D721Med (cell line): ENCODE measurements around the gene SMOC2.

Experiments
- DNase-seq: peaks from one replicate; pipeline ENCODE4 v3.0.0; 2011; ENCODE audit warnings: low spot score; ENCODE audit not compliant: insufficient read length
- FAIRE-seq: peaks from 2 replicates; lab custom pipeline; 2011; peaks lifted over from hg19 to GRCh38; lab: Jason Lieb, UNC
- CTCF ChIP-seq: IDR thresholded peaks from 2 replicates; pipeline ENCODE4 v1.5.1; 2012; ENCODE audit warnings: mild to moderate bottlenecking, control low read depth; ENCODE audit not compliant: insufficient read depth; ENCODE audit errors: missing control alignments

The SMOC2 gene

GRCh38 chr6:168508903-168509302 lies 67.9 kb downstream of the SMOC2 start:
- FAIRE-seq = no peak
- TF ChIP-seq CTCF = no peak

GRCh38 chr6:168513766-168514165 lies 72.8 kb downstream of the SMOC2 start:
- FAIRE-seq (no peak), DNase-seq (no peak)
- TF ChIP-seq CTCF = no peak

More at GRCh38 chr6:168508903-168509302, 67.9 kb downstream of the SMOC2 start:
- DNase-seq = no peak

GRCh38 chr6:168514216-168514615 lies 73.2 kb downstream of the SMOC2 start:
- TF ChIP-seq CTCF = no peak
- FAIRE-seq = no peak
- no peak for DNase-seq

GRCh38 chr6:168515376-168515775 lies 74.4 kb downstream of the SMOC2 start:
- FAIRE-seq = no peak
- TF ChIP-seq CTCF = no peak
- DNase-seq = no peak

- no peak for DNase-seq
- TF ChIP-seq CTCF = no peak
- FAIRE-seq = no peak
Measured at GRCh38 chr6:168516944-168517741, 76.2 kb downstream of the SMOC2 start.

- TF ChIP-seq CTCF = no peak
- no peak for FAIRE-seq
- no peak for DNase-seq
Measured at GRCh38 chr6:168517742-168518347, 76.9 kb downstream of the SMOC2 start.

GRCh38 chr6:168518348-168518745 lies 77.4 kb downstream of the SMOC2 start:
- FAIRE-seq = no peak
- no peak for DNase-seq
- no peak for TF ChIP-seq CTCF
